Vagina (tissue), 2 donors: Measurements from ENCODE around the gene LTO1.

ENCODE experiments used
- CTCF ChIP-seq, 3 experiments: fragments of 450-650 bp in 2 of 3; fragments of 200-600 bp in 1 of 3; sonication (generic) in 1 of 3; IDR thresholded peaks; one replicate each; pipeline ENCODE4 v1.5.1; 2017 to 2019; ENCODE audit warnings: antibody characterized with exemption in 3 of 3, mild to moderate bottlenecking in 2 of 3, moderate library complexity in 2 of 3
- POLR2A ChIP-seq, 2 donors: fragments of 450-650 bp; IDR thresholded peaks; one replicate each; pipeline ENCODE4 v1.6.1; 2017; ENCODE audit warnings: antibody characterized with exemption in 2 of 2, mild to moderate bottlenecking in 2 of 2, moderate library complexity in 2 of 2
- POLR2AphosphoS5 ChIP-seq, 2 donors: sonication (generic); formaldehyde crosslinking; IDR thresholded peaks; one replicate each; pipeline ENCODE4 v1.9.0; 2017; ENCODE audit warnings: antibody characterized with exemption in 2 of 2, mild to moderate bottlenecking in 2 of 2, low read depth in 1 of 2; ENCODE audit not compliant: insufficient read depth in 1 of 2

- TF ChIP-seq POLR2A (IDR thresholded peaks at IDR 0.05), result no peak
- no peak for TF ChIP-seq CTCF (IDR thresholded peaks at IDR 0.05)
- no peak for TF ChIP-seq POLR2AphosphoS5 (IDR thresholded peaks at IDR 0.05; ENCODE audit: insufficient read depth in 1 of 2, low read depth in 1 of 2)
Observed at GRCh38 chr11:69680688-69681087, 5.5 kb upstream of the LTO1 start.
